ENCODE data around the gene TXN.

TXN gene

DNA sequence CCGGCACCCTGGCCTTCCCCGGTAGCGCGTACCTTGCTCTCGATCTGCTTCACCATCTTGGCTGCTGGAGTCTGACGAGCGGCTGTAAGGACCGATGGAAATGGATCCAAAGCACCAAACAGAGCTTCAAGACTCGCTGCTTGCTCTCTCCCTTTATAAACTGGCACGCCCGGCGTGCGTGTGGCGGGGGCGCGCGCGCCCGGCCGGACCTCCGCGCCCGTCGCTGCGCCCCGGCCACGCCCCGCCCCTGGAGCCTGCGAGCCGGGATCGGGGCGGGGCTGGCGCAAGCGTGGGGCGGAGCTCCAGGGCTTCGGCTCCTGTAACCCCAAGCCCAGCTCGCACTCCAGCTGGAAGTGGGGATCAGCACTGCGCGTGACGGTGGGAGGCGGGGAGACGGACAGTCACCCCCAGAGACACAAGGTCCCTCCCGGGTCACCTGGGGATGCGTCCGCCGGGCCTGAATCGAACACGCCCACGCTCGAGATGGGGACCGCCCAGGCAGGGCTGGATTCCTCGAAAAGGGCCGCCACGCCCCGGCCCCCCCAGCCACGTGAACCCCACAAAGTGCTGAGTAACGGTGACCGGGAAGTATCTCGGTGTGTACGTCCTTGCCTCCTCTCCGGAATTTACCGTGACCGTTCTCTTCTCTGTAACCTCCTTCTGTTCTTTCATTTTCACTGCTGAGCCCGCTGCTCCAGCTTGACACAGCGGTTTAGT lies at the start of gene TXN:
Gene TXN, minus strand, starts transcription at position 128 of the 717 bp plus-strand sequence. Its CDS starts 72 bp downstream, at position 56.
- peak within 1 kb of the TSS; percentile 90 for H3K9ac ChIP-seq (ENCODE audit: low read length)
- H3K4me3 ChIP-seq (ENCODE audit: low read length) = peak within 1 kb of the TSS; percentile 62
- H3K36me3 ChIP-seq (ENCODE audit: control insufficient read depth, insufficient read depth, low read length) = no peaks in the 10 kb centered on the region
- H3K27me3 ChIP-seq (ENCODE audit: control insufficient read depth, insufficient read depth, low read length) = no peaks in the 10 kb centered on the region
- no peaks in the 10 kb centered on the region for H3K9me3 ChIP-seq (ENCODE audit: control insufficient read depth, low read length)
- H3K4me1 ChIP-seq (ENCODE audit: control insufficient read depth, insufficient read depth, low read length) = peaks cover 50% of the 10 kb centered on the region

DNA sequence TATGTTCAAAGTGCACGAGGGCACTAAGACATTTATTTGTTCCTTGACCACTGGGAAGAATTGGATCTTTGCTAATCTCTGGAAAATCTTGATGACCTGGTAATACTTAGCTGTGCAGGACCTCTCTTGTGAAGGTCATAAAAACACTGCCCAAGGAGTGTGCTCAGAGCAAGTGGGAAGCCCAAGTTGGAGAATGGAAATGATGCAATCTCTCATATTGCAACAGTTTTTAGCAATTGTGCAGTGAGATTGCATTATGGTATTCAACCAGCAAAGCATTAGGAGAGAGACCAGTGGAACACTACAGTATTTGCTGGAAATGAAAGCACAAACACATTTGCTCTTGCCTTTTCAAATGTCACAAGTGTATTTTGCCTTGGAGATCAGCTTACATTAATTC lies 46.8 kb upstream of the TXN start:
- Histone ChIP-seq H3K27me3 (ENCODE audit: control insufficient read depth, insufficient read depth, low read length) (no peaks in the 10 kb centered on the region), H3K4me1 (ENCODE audit: control insufficient read depth, insufficient read depth, low read length) (no peaks in the 10 kb centered on the region), H3K4me3 (ENCODE audit: low read length) (no peak overlapping the region), H3K9ac (ENCODE audit: low read length) (no peak overlapping the region), H3K36me3 (ENCODE audit: control insufficient read depth, insufficient read depth, low read length) (no peaks in the 10 kb centered on the region), H3K9me3 (ENCODE audit: control insufficient read depth, low read length) (no peaks in the 10 kb centered on the region)

DNA sequence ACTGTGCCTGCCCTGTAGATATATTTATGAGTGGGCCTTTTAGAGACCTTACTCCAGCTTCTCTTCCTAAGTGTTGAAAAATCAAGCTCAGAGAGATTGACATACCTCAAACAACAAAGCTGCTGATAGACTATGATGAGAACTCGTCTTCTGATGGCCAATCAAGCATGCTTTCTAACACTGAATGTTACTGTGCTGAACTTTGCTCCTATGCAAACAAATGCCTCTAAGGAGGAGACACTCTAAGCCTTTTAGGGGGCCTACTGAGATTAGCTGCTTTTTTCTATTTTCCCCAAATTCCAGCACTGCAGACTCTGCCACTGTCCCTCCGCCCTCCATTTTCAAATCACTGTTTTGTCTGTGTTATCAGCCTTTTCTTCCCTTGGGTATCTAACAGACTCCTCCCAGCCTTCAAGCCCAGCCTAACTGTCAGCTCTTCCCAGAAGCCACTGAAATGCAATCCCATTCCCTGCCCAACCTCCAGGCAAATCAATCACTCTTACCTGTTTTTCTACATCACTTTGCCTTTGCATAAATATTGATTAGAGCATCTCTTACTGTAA lies 41.8 kb upstream of the TXN start:
- H3K27me3 ChIP-seq (ENCODE audit: control insufficient read depth, insufficient read depth, low read length) = no peaks in the 10 kb centered on the region
- H3K4me1 ChIP-seq (ENCODE audit: control insufficient read depth, insufficient read depth, low read length) = no peaks in the 10 kb centered on the region
- no peak overlapping the region for H3K9ac ChIP-seq (ENCODE audit: low read length)
- no peak overlapping the region for H3K4me3 ChIP-seq (ENCODE audit: low read length)
- H3K9me3 ChIP-seq (ENCODE audit: control insufficient read depth, low read length) = no peaks in the 10 kb centered on the region
- no peaks in the 10 kb centered on the region for H3K36me3 ChIP-seq (ENCODE audit: control insufficient read depth, insufficient read depth, low read length)

DNA sequence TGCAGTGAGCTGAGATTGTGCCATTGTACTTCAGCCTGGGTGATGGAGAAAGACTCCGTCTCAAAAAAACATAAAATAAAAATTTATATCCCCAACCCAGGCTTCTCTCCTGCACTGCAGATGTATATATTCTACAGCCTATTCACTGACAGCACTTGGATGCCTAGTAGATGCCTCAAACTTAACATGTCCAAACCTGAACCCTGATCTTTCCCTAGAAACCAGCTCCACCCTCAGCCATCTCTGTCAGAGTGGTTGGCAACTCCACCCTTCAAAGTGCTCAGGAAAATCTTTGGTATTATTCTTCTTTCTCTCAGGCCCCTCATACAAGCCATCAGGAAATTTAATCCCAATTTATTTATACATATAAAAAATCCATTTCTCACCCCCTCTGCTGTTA lies 36.9 kb upstream of the TXN start:
- Histone ChIP-seq H3K27me3 (ENCODE audit: control insufficient read depth, insufficient read depth, low read length) (no peaks in the 10 kb centered on the region), H3K9ac (ENCODE audit: low read length) (no peak overlapping the region), H3K36me3 (ENCODE audit: control insufficient read depth, insufficient read depth, low read length) (no peaks in the 10 kb centered on the region), H3K4me1 (ENCODE audit: control insufficient read depth, insufficient read depth, low read length) (no peaks in the 10 kb centered on the region), H3K4me3 (ENCODE audit: low read length) (no peak overlapping the region), H3K9me3 (ENCODE audit: control insufficient read depth, low read length) (no peaks in the 10 kb centered on the region)

DNA sequence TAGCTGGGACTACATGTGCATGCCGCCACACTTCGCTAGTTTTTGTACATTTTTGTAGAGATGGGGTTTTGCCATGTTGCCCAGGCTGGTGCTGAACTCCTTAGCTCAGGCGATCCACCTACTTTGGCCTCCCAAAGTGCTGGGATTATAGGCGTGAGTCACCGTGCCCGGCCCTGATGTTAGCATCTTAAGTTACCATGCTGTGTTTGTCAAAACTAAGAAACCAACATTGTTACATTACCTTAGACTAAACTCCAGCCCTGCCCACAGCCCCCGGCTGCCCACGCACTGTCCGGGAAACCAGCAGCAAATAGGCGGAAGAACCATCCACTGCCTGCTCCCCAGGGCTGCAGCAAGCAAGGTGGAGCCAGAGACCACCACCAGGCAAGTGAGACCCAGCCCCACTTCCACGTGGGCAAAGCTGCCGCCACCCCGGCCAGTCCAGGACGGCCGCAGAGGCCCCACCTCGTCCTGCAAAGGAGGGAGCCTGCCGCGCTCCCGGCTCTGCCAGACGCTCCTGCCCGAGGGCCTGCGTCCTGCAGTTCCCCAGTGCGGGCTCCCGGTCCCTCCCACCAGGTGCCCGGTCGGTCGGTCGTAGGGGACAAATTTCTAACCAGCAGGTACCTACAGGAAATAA lies 35.7 kb upstream of the TXN start:
- Histone ChIP-seq H3K9ac (ENCODE audit: low read length) (no peak overlapping the region), H3K9me3 (ENCODE audit: control insufficient read depth, low read length) (no peaks in the 10 kb centered on the region), H3K4me1 (ENCODE audit: control insufficient read depth, insufficient read depth, low read length) (no peaks in the 10 kb centered on the region)

DNA sequence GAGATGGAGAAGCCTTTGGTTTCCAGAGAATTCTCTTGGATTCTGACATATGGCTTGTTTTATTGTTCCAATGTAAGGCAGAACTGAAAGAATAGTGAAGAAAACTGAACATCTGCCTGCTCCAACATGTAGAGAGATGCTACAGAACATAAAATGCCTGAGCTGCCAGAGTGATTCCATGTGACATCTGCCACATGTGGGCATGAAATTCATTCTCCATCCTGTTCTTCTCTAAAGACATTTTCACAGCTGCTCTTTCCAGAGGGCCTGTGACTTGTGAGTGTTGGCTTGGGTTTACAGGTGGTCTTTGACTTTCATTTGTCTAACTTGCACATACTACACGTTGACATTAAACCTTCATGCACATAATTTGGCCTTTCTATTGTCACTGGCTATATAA lies 33.7 kb upstream of the TXN start:
- H3K4me3 ChIP-seq (ENCODE audit: low read length) = no peak overlapping the region
- H3K27me3 ChIP-seq (ENCODE audit: control insufficient read depth, insufficient read depth, low read length) = no peaks in the 10 kb centered on the region
- no peaks in the 10 kb centered on the region for H3K9me3 ChIP-seq (ENCODE audit: control insufficient read depth, low read length)
- H3K4me1 ChIP-seq (ENCODE audit: control insufficient read depth, insufficient read depth, low read length) = no peaks in the 10 kb centered on the region
- H3K9ac ChIP-seq (ENCODE audit: low read length) = no peak overlapping the region
- H3K36me3 ChIP-seq (ENCODE audit: control insufficient read depth, insufficient read depth, low read length) = no peaks in the 10 kb centered on the region

More for the DNA sequence above, 35.7 kb upstream of the TXN start:
- no peaks in the 10 kb centered on the region for H3K27me3 ChIP-seq (ENCODE audit: control insufficient read depth, insufficient read depth, low read length)
- no peaks in the 10 kb centered on the region for H3K36me3 ChIP-seq (ENCODE audit: control insufficient read depth, insufficient read depth, low read length)
- H3K4me3 ChIP-seq (ENCODE audit: low read length) = no peak overlapping the region

DNA sequence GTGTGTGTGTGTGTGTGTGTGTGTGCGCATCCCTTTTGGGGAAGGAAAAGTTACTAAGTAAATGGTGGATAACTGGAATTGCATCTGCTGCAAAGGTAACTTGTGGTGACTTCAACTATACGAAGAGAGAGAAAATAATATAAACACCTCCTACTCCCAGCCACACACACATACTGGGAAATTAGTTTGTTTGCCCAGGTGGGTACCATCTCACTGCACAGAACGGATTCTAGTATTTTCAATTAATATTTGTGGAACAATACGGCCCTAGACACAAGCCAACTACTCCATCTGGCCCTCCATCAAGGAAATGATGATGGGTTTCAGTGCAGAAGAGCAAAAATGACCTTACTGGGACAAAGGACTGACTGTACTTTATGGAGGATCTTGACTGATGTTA lies 32.2 kb upstream of the TXN start:
- Histone ChIP-seq H3K9ac (ENCODE audit: low read length) (no peak overlapping the region), H3K36me3 (ENCODE audit: control insufficient read depth, insufficient read depth, low read length) (no peaks in the 10 kb centered on the region), H3K4me3 (ENCODE audit: low read length) (no peak overlapping the region), H3K27me3 (ENCODE audit: control insufficient read depth, insufficient read depth, low read length) (no peaks in the 10 kb centered on the region), H3K9me3 (ENCODE audit: control insufficient read depth, low read length) (no peaks in the 10 kb centered on the region), H3K4me1 (ENCODE audit: control insufficient read depth, insufficient read depth, low read length) (peaks cover 3% of the 10 kb centered on the region)

DNA sequence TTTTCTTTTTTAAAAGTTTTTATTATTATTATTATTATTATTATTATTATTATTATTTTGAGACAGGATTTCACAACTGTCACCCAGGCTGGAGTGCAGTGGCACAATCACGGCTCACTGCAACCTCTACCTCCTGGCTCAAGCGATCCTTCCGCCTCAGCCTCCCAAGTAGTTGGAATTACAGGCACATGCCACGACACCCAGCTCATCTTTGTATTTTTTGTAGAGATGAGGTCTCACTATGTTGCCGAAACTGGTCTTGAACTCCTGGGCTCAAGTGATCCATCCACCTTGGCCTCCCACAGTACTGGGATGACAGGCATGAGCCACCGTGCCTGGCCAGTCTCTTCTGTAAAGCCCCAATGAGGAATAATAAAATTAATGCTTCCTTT lies 31.0 kb upstream of the TXN start:
- no peak overlapping the region for H3K4me3 ChIP-seq (ENCODE audit: low read length)
- no peaks in the 10 kb centered on the region for H3K9me3 ChIP-seq (ENCODE audit: control insufficient read depth, low read length)
- H3K36me3 ChIP-seq (ENCODE audit: control insufficient read depth, insufficient read depth, low read length) = no peaks in the 10 kb centered on the region
- H3K9ac ChIP-seq (ENCODE audit: low read length) = no peak overlapping the region
- H3K4me1 ChIP-seq (ENCODE audit: control insufficient read depth, insufficient read depth, low read length) = peaks cover 6% of the 10 kb centered on the region
- no peaks in the 10 kb centered on the region for H3K27me3 ChIP-seq (ENCODE audit: control insufficient read depth, insufficient read depth, low read length)

DNA sequence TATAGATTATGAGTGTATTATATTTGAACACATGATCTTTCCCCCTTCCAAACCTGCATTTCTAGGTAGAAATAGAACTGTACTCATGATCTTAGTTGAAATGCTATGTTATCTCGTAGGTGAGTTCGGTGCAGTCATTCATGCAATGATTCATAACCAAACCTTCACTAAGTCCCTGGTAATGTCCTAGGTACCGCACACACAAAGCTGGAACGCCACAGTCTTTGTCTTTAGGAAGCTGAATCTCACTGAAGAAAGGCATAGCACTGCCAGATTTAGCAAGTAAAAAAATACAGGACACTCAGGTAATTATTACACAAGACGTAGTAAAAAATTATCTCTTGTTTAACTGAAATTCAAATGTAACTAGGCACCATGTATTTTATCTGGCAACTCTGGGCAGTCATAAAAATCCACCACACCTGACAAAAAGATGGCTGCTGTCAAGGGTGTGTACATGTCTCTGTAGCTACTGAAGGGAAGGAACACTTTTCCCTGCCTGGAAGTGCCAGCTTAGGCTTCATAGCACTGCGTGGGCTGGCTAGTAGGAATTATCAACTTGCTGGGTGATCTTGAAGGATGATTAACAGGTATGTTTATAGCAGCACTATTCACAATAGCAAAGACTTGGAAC lies 28.0 kb upstream of the TXN start:
- Histone ChIP-seq H3K27me3 (ENCODE audit: control insufficient read depth, insufficient read depth, low read length) (no peaks in the 10 kb centered on the region), H3K9ac (ENCODE audit: low read length) (no peak overlapping the region), H3K4me3 (ENCODE audit: low read length) (no peak overlapping the region), H3K4me1 (ENCODE audit: control insufficient read depth, insufficient read depth, low read length) (peaks cover 6% of the 10 kb centered on the region), H3K36me3 (ENCODE audit: control insufficient read depth, insufficient read depth, low read length) (no peaks in the 10 kb centered on the region), H3K9me3 (ENCODE audit: control insufficient read depth, low read length) (no peaks in the 10 kb centered on the region)

DNA sequence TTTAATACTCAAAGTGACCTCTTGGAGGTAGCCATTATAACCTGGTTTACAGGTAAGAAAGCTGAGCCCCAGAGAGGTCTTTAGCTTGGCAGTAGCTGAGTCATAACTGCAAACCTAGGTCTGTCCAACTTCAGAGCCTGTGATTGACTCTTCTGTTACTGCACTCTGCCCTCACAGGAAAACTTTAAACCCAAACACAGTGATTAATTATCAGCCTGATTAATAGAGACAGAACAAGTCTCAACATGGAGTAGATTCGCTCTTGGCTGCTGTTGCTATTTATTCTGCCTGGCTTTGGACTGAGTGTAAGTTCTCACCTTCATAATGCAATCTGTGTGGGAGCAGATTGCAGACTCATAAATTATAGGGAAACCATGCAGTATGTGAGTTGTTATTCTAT lies 27.4 kb upstream of the TXN start:
- H3K4me3 ChIP-seq (ENCODE audit: low read length) = no peak overlapping the region
- H3K27me3 ChIP-seq (ENCODE audit: control insufficient read depth, insufficient read depth, low read length) = no peaks in the 10 kb centered on the region
- no peak overlapping the region for H3K9ac ChIP-seq (ENCODE audit: low read length)
- H3K36me3 ChIP-seq (ENCODE audit: control insufficient read depth, insufficient read depth, low read length) = no peaks in the 10 kb centered on the region
- no peaks in the 10 kb centered on the region for H3K9me3 ChIP-seq (ENCODE audit: control insufficient read depth, low read length)
- H3K4me1 ChIP-seq (ENCODE audit: control insufficient read depth, insufficient read depth, low read length) = peaks cover 6% of the 10 kb centered on the region

DNA sequence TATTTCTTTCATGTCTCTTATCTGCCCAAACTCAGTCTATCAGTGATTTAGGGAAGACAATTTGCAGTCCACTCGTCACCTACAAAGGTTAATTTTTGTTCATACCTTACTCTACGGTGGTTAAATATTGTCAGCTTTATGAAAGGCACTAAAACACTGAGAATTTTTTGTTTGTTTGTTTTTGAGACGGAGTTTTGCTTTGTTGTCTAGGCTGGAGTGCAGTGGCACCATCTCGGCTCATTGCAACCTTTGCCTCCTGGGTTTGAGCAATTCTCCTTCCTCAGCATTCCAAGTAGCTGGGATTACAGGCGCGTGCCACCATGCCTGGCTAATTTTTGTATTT lies 26.4 kb upstream of the TXN start:
- Histone ChIP-seq H3K4me3 (ENCODE audit: low read length) (no peak overlapping the region), H3K4me1 (ENCODE audit: control insufficient read depth, insufficient read depth, low read length) (peaks cover 6% of the 10 kb centered on the region), H3K36me3 (ENCODE audit: control insufficient read depth, insufficient read depth, low read length) (no peaks in the 10 kb centered on the region), H3K27me3 (ENCODE audit: control insufficient read depth, insufficient read depth, low read length) (no peaks in the 10 kb centered on the region), H3K9me3 (ENCODE audit: control insufficient read depth, low read length) (no peaks in the 10 kb centered on the region), H3K9ac (ENCODE audit: low read length) (no peak overlapping the region)

DNA sequence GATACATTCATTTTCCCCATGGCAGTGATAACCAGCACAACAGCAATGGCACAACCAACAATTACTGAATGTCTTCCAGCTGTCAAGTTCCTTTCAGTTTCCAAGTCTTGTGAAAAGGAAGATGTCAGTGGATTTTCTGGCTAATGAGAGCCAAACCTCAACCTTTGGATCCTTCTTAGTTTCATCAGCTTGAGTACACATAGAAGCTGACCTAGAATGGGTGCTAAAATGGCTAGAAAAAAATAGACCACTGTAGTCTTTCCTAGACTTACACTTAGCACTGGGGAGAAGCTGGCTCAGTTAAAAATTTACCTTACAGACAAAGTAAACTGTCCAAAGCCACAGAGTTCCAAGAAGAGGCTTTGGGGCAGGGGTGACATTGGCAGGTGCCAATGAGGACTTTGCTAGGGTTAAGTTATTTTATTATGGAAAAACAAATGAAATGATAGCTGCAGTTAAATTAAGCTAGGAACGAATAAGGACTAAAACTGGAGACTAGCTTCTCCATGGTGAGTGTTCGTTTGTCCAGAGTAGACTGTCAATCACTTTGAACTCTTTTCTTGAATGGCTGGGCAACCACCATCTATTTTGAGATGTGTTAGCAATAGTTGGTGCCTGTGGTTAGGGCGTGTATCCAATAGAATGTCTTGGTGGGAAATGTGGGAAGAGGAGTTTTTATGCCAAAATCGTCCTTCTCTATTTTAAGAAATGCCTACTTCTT lies 25.9 kb upstream of the TXN start:
- Histone ChIP-seq H3K4me3 (ENCODE audit: low read length) (no peak overlapping the region), H3K9me3 (ENCODE audit: control insufficient read depth, low read length) (no peaks in the 10 kb centered on the region), H3K4me1 (ENCODE audit: control insufficient read depth, insufficient read depth, low read length) (peaks cover 6% of the 10 kb centered on the region), H3K9ac (ENCODE audit: low read length) (no peak overlapping the region), H3K36me3 (ENCODE audit: control insufficient read depth, insufficient read depth, low read length) (no peaks in the 10 kb centered on the region), H3K27me3 (ENCODE audit: control insufficient read depth, insufficient read depth, low read length) (no peaks in the 10 kb centered on the region)
